Esophagus squamous epithelium (tissue), 5 donors: ENCODE results near the gene RAB14. TPM values are rescaled to one million over a fixed set of nuclear protein-coding genes. Genes with fewer than 3 reads are reported as not detected.

Experiments
- DNase-seq: peaks from one replicate; lab custom pipeline; 2025; lab: John Stamatoyannopoulos, UW
- H3K27ac ChIP-seq, 4 donors: fragments of 200-600 bp; sonication (generic); one replicate each; pipeline ENCODE4 v1.5.1; 2016 to 2019; ENCODE audit warnings: mild to moderate bottlenecking in 1 of 4
- H3K27me3 ChIP-seq, 4 donors: fragments of 200-600 bp; sonication (generic); 1 replicate in 3 of 4; 2 replicates in 1 of 4; pipeline versions ENCODE4 v1.5.1 to v1.6.0; 2017 to 2021; ENCODE audit warnings: antibody characterized with exemption in 1 of 4
- H3K36me3 ChIP-seq, 3 donors: fragments of 200-600 bp; sonication (generic); one replicate each; pipeline ENCODE4 v1.5.1; 2016 to 2019
- H3K4me1 ChIP-seq, 3 donors: fragments of 200-600 bp; sonication (generic); one replicate each; pipeline ENCODE4 v1.5.1; 2017 to 2019
- H3K4me3 ChIP-seq, 4 donors: fragments of 200-600 bp; sonication (generic); 1 replicate in 3 of 4; 2 replicates in 1 of 4; pipeline ENCODE4 v1.5.1; 2016 to 2019; ENCODE audit warnings: mild to moderate bottlenecking in 2 of 4, moderate library complexity in 1 of 4
- H3K9me3 ChIP-seq, 3 donors: fragments of 200-600 bp; sonication (generic); one replicate each; pipeline ENCODE4 v1.5.1; 2016 to 2019
- CTCF ChIP-seq, 6 experiments: fragments of 450-650 bp in 4 of 6; fragments of 200-600 bp in 2 of 6; sonication (generic) in 2 of 6; IDR thresholded peaks; one replicate each; pipeline ENCODE4 v1.5.1; 2016 to 2019; ENCODE audit warnings: antibody characterized with exemption in 6 of 6, mild to moderate bottlenecking in 4 of 6, moderate library complexity in 4 of 6
- POLR2A ChIP-seq, 4 donors: fragments of 450-650 bp; IDR thresholded peaks; one replicate each; pipeline ENCODE4 v1.6.1; 2017; ENCODE audit warnings: antibody characterized with exemption in 4 of 4, mild to moderate bottlenecking in 4 of 4, moderate library complexity in 3 of 4
- WGBS, 2 donors: methylation state at CpG; one replicate each; pipeline ENCODE4 v1.1.5; 2018; 5-methylcytosine and 5-hydroxymethylcytosine counted together
- intact Hi-C: fragments of 100-400 bp; cut with DNase I; formaldehyde crosslinking; loops from one replicate; pipeline ENCODE4 v1.15.0; 2022
- total RNA-seq, 4 donors: library from RNA; depleted of rRNA; stranded (reverse); fragments of >200 nt; gene quantifications; one replicate each; pipeline ENCODE4 v1.1.0, GENCODE V29; 2016
- donor health status: DM: yes; HTN: yes; CAD: no.

RAB14 gene
- total RNA-seq, 4 donors from 2014 or later: 36.7 to 56.5 (median 42.8) TPM

GRCh38 chr9:121153642-121154041, 48.0 kb downstream of the RAB14 start:
- no peaks in the 10 kb centered on the region for H3K27me3 ChIP-seq
- intact Hi-C loops: no loop called here
- no peak for DNase-seq
- H3K27ac ChIP-seq: no peak overlapping the region
- no peak overlapping the region for H3K4me3 ChIP-seq
- H3K36me3 ChIP-seq: peaks cover 0 to 75% (median 12%) of the 10 kb centered on the region in 3 donors
- H3K9me3 ChIP-seq: no peaks in the 10 kb centered on the region
- 40 to 71% methylated on average over 1 of the region's 1 CpG for WGBS, 2 donors
- TF ChIP-seq POLR2A (IDR thresholded peaks at IDR 0.05) (no peak), CTCF (IDR thresholded peaks at IDR 0.05) (no peak)
- H3K4me1 ChIP-seq: peaks cover 0 to 15% (median 0%) of the 10 kb centered on the region in 3 donors

- no peak for TF ChIP-seq CTCF (IDR thresholded peaks at IDR 0.05)
- no peak for TF ChIP-seq POLR2A (IDR thresholded peaks at IDR 0.05)
- WGBS, 2 donors: 42 to 74% methylated on average over 2 of the region's 2 CpGs
- no peaks in the 10 kb centered on the region for H3K4me1 ChIP-seq
- DNase-seq: no peak
- no peaks in the 10 kb centered on the region for H3K27me3 ChIP-seq
- no peaks in the 10 kb centered on the region for H3K9me3 ChIP-seq
- peaks cover 0 to 88% (median 26%) of the 10 kb centered on the region in 3 donors for H3K36me3 ChIP-seq
- no peak overlapping the region for H3K4me3 ChIP-seq
- H3K27ac ChIP-seq: no peak overlapping the region
- intact Hi-C loops: no loop called here
Observed at GRCh38 chr9:121150188-121150587, 51.5 kb downstream of the RAB14 start.

GRCh38 chr9:121144482-121144881, 57.2 kb downstream of the RAB14 start:
- Histone ChIP-seq H3K4me1 (no peaks in the 10 kb centered on the region), H3K36me3 (peaks cover 3 to 99% (median 37%) of the 10 kb centered on the region in 3 donors), H3K27me3 (no peaks in the 10 kb centered on the region), H3K4me3 (no peak overlapping the region), H3K27ac (no peak overlapping the region), H3K9me3 (no peaks in the 10 kb centered on the region)
- DNase-seq: no peak
- intact Hi-C loops: no loop called here
- WGBS, 2 donors: 76 to 82% methylated on average over 2 of the region's 2 CpGs
- TF ChIP-seq POLR2A (IDR thresholded peaks at IDR 0.05): no peak
- no peak for TF ChIP-seq CTCF (IDR thresholded peaks at IDR 0.05)

- WGBS, 2 donors: 98 to 100% methylated on average over 2 of the region's 2 CpGs
- Histone ChIP-seq H3K4me3 (no peak overlapping the region), H3K36me3 (peaks cover 3 to 99% (median 34%) of the 10 kb centered on the region in 3 donors), H3K27ac (no peak overlapping the region), H3K9me3 (no peaks in the 10 kb centered on the region), H3K27me3 (no peaks in the 10 kb centered on the region), H3K4me1 (no peaks in the 10 kb centered on the region)
- intact Hi-C loops: no loop called here
- TF ChIP-seq CTCF (IDR thresholded peaks at IDR 0.05) (no peak), POLR2A (IDR thresholded peaks at IDR 0.05) (no peak)
- no peak for DNase-seq
Observed at GRCh38 chr9:121143771-121144170, 57.9 kb downstream of the RAB14 start.

GRCh38 chr9:121141706-121142105, 60.0 kb downstream of the RAB14 start:
- peaks cover 3 to 96% (median 26%) of the 10 kb centered on the region in 3 donors for H3K36me3 ChIP-seq

More at GRCh38 chr9:121141706-121142105, 60.0 kb downstream of the RAB14 start:
- Histone ChIP-seq H3K4me1 (peaks cover 0 to 7% (median 0%) of the 10 kb centered on the region in 3 donors), H3K4me3 (no peak overlapping the region), H3K27ac (no peak overlapping the region), H3K27me3 (no peaks in the 10 kb centered on the region), H3K9me3 (no peaks in the 10 kb centered on the region)
- TF ChIP-seq POLR2A (IDR thresholded peaks at IDR 0.05): no peak
- TF ChIP-seq CTCF (IDR thresholded peaks at IDR 0.05): no peak
- intact Hi-C loops: no loop called here
- no peak for DNase-seq
- WGBS, 2 donors: 79 to 82% methylated on average over 1 of the region's 1 CpG
